ENCODE results near the gene CD200. TPM values are rescaled to one million over a fixed set of nuclear protein-coding genes. Genes with fewer than 3 reads are reported as not detected.

CD200 gene
- total RNA-seq, 1 experiment from 2014 or later: not detected

DNA sequence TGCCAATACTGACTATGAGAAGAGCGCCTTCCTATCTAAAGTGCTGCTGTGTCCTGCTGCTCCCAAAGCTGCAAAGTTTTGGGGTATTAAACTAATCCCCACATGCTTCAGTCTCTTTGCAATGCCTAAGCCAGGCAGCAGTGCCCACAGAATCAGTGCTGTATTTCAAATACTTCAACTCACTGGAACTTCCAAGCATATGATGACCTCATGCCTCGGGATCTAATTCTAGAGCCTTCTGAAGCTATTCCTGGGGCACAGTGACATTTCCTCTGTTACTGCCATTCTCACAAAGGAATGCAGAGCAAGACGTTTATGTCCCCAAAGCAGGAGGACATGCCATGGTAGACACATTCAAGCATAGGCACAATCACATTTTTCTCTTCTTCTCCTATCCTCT, 78.5 kb downstream of the CD200 start:
- DNase-seq (ENCODE audit: low read depth): no peak

Other genes with a start within 250 kb of the CD200 start
- gene C3orf52, start 246.8 kb upstream of the CD200 start, total RNA-seq (2014; rRNA removed; shearing (Covaris generic)): 14.7 and 18.1 TPM in 2 replicates
- gene GCSAM, start 199.9 kb upstream of the CD200 start, total RNA-seq (2014; rRNA removed; shearing (Covaris generic)): not detected in 2 replicates
- gene SLC9C1, start 38.9 kb upstream of the CD200 start, total RNA-seq (2014; rRNA removed; shearing (Covaris generic)): not detected in 2 replicates
- gene BTLA, start 166.3 kb downstream of the CD200 start, total RNA-seq (2014; rRNA removed; shearing (Covaris generic)): not detected in 2 replicates
- 93.4 and 93.7 TPM in 2 replicates for gene ATG3, start 228.8 kb downstream of the CD200 start, total RNA-seq (2014; rRNA removed; shearing (Covaris generic))
- gene SLC35A5, start 228.9 kb downstream of the CD200 start, total RNA-seq (2014; rRNA removed; shearing (Covaris generic)): 36.3 and 56.1 TPM in 2 replicates